NCI-H345 (cell line): Measurements from ENCODE around the gene FLT3LG.
"Not testable (repeated sequence)": the region's sequence is repeated elsewhere in the genome, so short reads cannot be mapped to it uniquely, and the experiment has no call there.

ENCODE experiments used
- DNase-seq: peaks from one replicate; lab custom pipeline; 2025; lab: John Stamatoyannopoulos, UW

Gene FLT3LG

GRCh38 chr19:49441210-49441959 is 32.6 kb upstream of the FLT3LG start, which contains the start of gene SLC17A7:
SLC17A7 (minus strand) TSS chr19:49441527; CDS start chr19:49441379, 148 bp downstream.
- DNase-seq: peak; percentile 82

GRCh38 chr19:49441960-49442350 is 32.1 kb upstream of the FLT3LG start:
- DNase-seq: no peak

DNA sequence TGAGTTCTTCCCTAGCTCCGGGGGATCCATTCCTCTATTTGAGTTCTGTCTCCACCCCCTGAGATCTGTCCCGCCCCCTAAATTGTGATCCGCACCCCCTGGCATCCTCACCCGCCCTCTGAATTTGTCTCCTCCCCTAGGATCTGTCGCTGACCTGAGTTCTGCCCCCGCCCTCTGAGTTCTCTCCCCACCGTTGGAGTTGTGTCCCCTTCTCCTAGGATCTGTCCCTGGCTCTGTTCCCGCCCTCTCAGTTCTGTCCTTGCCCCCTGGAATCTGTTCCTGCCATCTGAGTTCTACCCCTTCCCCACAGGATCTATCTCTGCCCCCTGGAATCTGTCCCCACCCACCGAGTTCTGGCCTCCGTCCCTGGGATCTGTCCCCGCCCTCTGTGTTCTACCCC is 31.7 kb upstream of the FLT3LG start:
- peak; percentile 76 for DNase-seq

GRCh38 chr19:49442771-49443365 is 31.1 kb upstream of the FLT3LG start:
- peak; percentile 94 for DNase-seq

GRCh38 chr19:49443366-49444099 is 30.5 kb upstream of the FLT3LG start:
- peak; percentile 92 for DNase-seq

GRCh38 chr19:49444100-49444700 is 29.8 kb upstream of the FLT3LG start:
- not testable (repeated sequence) for DNase-seq

DNA sequence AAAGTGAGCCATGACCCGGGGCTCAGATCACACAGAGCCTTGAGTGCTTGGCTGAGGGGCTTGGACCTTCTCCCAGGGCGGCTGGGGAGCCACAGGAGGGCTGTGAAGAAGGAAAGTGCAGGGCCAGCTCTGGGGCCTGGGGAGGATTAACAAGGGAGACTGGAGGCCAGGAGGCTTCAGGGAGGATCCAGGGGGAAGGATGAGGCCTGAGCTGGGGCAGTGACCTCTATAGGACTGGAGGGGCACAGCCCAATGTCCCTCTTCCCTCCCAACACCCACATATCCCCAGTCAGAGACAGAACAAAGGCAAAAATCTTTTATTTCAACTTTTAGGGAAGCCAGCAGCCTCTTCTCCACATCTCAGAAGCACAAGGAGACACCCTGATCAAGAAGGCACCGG is 28.0 kb upstream of the FLT3LG start:
- DNase-seq: no peak

- no peak for DNase-seq
Measured at GRCh38 chr19:49447485-49448431, 26.3 kb upstream of the FLT3LG start.

DNA sequence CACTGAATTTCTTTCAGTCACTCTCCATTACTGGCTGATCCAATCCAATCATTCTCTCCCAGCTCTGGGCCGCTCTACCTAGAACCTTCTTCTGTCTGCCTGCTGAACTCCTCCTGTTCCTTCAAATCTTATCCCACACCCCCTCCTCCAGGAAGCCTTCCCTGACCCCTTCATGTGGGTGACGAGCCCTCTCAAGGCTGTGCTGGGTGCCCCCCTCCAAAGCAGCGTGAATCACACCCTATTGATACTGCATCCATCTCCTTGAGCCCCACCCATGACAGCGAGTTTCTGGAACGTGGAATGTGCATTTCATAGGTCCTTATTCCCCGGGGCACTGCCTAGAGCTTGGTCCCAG is 25.6 kb upstream of the FLT3LG start:
- no peak for DNase-seq

- no peak for DNase-seq
Measured at GRCh38 chr19:49450405-49450804, 23.6 kb upstream of the FLT3LG start.

GRCh38 chr19:49451430-49452181 is 22.4 kb upstream of the FLT3LG start, which contains the start of gene PIH1D1:
PIH1D1 (minus strand) TSS chr19:49451814; CDS start chr19:49451574, 240 bp downstream.
- peak; percentile 98 for DNase-seq

- peak; percentile 97 for DNase-seq
Measured at GRCh38 chr19:49453013-49453756, 20.8 kb upstream of the FLT3LG start, which contains the start of gene ALDH16A1. ALDH16A1 (plus strand) TSS chr19:49453225; CDS start chr19:49453332, 107 bp downstream.

DNA sequence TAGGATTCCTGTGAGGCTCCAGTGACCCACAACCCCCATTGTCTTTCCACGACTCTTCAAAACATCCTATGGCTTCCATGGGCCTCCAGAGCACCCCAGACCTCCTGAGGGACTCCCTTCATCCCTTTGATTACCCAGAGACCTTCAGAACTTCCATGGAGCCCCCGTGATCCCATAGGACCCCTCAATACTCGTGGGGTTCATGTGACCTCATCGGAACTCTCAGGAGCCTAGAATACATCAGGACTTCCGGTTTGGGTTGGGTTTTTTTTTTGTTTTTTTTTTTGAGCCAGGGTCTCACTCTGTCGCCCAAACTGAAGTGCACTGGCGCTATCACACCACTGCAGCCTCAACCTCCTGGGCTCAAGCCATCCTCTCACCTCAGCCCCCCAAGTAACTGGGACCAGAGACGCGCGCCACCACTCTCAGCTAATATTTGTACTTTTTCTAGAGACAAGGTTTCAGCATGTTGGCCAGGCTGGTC is 20.2 kb upstream of the FLT3LG start:
- DNase-seq: no peak

DNA sequence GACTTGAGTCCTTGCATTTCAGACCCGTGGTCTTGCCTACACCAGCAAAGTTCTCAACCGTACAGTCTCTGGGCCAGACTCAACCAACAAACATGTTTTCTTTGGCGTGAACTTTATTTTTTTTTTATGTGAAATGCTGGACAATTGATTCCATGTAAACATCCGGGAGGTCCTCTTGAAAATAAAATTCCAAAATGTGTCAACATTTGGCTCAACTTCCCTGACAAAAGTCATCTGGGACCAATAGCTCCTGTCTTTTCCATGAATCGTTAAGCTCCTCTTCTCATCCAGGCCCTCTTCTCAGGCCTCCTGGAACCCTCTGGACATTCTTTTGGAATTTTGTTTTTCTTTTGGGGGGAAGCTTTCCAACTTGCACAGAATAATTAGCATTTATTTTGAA is 18.2 kb upstream of the FLT3LG start:
- no peak for DNase-seq

GRCh38 chr19:49456326-49456725 is 17.7 kb upstream of the FLT3LG start:
- no peak for DNase-seq

DNA sequence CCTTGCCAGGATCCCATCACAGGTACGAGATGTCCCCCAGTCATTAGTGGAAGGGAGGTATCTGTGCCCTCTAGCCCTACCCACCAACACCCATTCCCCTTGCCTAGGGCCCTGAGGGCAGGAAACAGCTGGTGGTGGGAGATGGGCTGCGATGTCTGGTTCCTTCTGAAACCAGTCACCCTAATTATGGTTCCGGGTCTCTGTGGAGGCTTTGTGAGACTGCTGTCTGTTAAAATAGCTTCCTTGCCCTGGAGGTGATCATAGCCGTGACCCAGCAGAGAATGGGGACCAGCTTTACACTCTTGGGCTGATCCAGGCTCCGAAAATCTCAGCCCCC is 15.5 kb upstream of the FLT3LG start:
- no peak for DNase-seq

DNA sequence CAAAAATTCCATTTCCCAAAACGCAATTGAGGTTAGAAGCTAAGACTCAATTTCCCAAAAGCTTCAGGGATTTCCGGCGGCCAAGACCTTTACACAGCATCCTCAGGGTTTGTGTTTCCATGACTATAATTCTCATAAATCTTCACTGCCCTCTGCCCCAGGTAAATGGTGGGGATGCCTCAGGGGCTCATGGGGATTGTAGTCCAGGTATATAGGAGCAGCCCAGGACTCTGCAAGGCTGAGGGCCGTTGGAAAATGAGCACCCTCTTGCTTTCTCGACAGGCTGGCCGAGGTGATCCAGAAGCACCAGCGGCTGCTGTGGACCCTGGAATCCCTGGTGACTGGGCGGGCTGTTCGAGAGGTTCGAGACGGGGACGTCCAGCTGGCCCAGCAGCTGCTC is 14.6 kb upstream of the FLT3LG start:
- DNase-seq: no peak

GRCh38 chr19:49461130-49461529 is 12.9 kb upstream of the FLT3LG start:
- not testable (repeated sequence) for DNase-seq

- no peak for DNase-seq
Measured at GRCh38 chr19:49461656-49462055, 12.4 kb upstream of the FLT3LG start.

DNA sequence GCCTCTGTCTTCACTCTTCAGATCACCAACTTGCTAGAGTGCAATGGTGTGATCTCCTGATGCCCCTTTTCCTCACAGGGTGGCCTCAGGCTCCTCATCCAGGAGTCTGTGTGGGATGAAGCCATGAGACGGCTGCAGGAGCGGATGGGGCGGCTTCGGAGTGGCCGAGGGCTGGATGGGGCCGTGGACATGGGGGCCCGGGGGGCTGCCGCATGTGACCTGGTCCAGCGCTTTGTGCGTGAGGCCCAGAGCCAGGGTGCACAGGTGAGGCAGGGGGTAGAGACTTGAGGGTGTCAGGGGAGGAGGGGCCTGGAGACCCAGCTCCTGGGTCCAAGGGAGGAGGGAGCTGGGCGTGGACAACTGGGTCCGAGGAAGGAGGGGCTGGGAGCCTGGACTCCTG is 11.5 kb upstream of the FLT3LG start:
- no peak for DNase-seq
